ENCODE results near the gene HSP90AB1. TPM values are rescaled to one million over a fixed set of nuclear protein-coding genes. Genes with fewer than 3 reads are reported as not detected.
A peak's percentile ranks its signal among the peaks of the same experiment; 100 is the strongest.

Gene HSP90AB1
- total RNA-seq, 1 experiment from 2014 or later: 1,370 TPM

- peak; percentile 70 for DNase-seq (ENCODE audit: low spot score)
- in situ Hi-C loops (cut with HindIII; ENCODE audit: low sequenced_read_pairs): no loop called here
Measured at GRCh38 chr6:44297063-44298038, 50.5 kb downstream of the HSP90AB1 start.

GRCh38 chr6:44298055-44298803 lies 51.3 kb downstream of the HSP90AB1 start:
- in situ Hi-C loops (cut with HindIII; ENCODE audit: low sequenced_read_pairs): no loop called here
- DNase-seq (ENCODE audit: low spot score): no peak

GRCh38 chr6:44298864-44299263 lies 52.0 kb downstream of the HSP90AB1 start:
- in situ Hi-C loops (cut with HindIII; ENCODE audit: low sequenced_read_pairs): no loop called here
- DNase-seq (ENCODE audit: low spot score): no peak

GRCh38 chr6:44300292-44300823 lies 53.5 kb downstream of the HSP90AB1 start:
- no peak for DNase-seq (ENCODE audit: low spot score)
- in situ Hi-C loops (cut with HindIII; ENCODE audit: low sequenced_read_pairs): no loop called here

GRCh38 chr6:44301106-44301505 lies 54.2 kb downstream of the HSP90AB1 start:
- in situ Hi-C loops (cut with HindIII; ENCODE audit: low sequenced_read_pairs): no loop called here
- DNase-seq (ENCODE audit: low spot score): no peak

- in situ Hi-C loops (cut with HindIII; ENCODE audit: low sequenced_read_pairs): no loop called here
- DNase-seq (ENCODE audit: low spot score): no peak
Measured at GRCh38 chr6:44301782-44302564, 55.1 kb downstream of the HSP90AB1 start.

- in situ Hi-C loops (cut with HindIII; ENCODE audit: low sequenced_read_pairs): no loop called here
- no peak for DNase-seq (ENCODE audit: low spot score)
Measured at GRCh38 chr6:44302856-44303255, 56.0 kb downstream of the HSP90AB1 start.

Other genes starting within 250 kb of the HSP90AB1 start
- gene MRPL14, start 119.6 kb upstream of the HSP90AB1 start, total RNA-seq (2014; rRNA removed; shearing (Covaris generic)): 76.4 and 82.1 TPM in 2 replicates
- gene TMEM63B, start 119.5 kb upstream of the HSP90AB1 start, total RNA-seq (2014; rRNA removed; shearing (Covaris generic)): 7.3 and 10.0 TPM in 2 replicates
- gene CAPN11, start 88.3 kb upstream of the HSP90AB1 start, total RNA-seq (2014; rRNA removed; shearing (Covaris generic)): not detected in 2 replicates
- 0.43 and 8.3 TPM in 2 replicates for gene MYMX, start 30.2 kb upstream of the HSP90AB1 start, total RNA-seq (2014; rRNA removed; shearing (Covaris generic))
- 40.1 and 46.1 TPM in 2 replicates for gene SLC29A1, start 23.5 kb upstream of the HSP90AB1 start, total RNA-seq (2014; rRNA removed; shearing (Covaris generic))
- 73.4 and 80.4 TPM in 2 replicates for gene SLC35B2, start 10.4 kb downstream of the HSP90AB1 start, total RNA-seq (2014; rRNA removed; shearing (Covaris generic))
- gene NFKBIE, start 18.4 kb downstream of the HSP90AB1 start, total RNA-seq (2014; rRNA removed; shearing (Covaris generic)): 27.7 and 58.6 TPM in 2 replicates
- gene TMEM151B, start 23.3 kb downstream of the HSP90AB1 start, total RNA-seq (2014; rRNA removed; shearing (Covaris generic)): 14.3 and 14.6 TPM in 2 replicates
- 33.8 and 41.5 TPM in 2 replicates for gene AARS2, start 66.2 kb downstream of the HSP90AB1 start, total RNA-seq (2014; rRNA removed; shearing (Covaris generic))
- 8.4 and 10.1 TPM in 2 replicates for gene SPATS1, start 95.5 kb downstream of the HSP90AB1 start, total RNA-seq (2014; rRNA removed; shearing (Covaris generic))
- gene CDC5L, start 140.6 kb downstream of the HSP90AB1 start, total RNA-seq (2014; rRNA removed; shearing (Covaris generic)): 18.6 and 32.5 TPM in 2 replicates

Data from G401 (cell line).